Cardiac fibroblast (primary cell): Measurements from ENCODE around the gene ACTN1.

Experiments
- DNase-seq, 2 donors: peaks; one replicate each; pipeline versions ENCODE4 v3.0.0 to v3.0.0-alpha.2; 2010; ENCODE audit warnings: low read depth in 2 of 2
- H3K4me3 ChIP-seq, 2 donors: replicated peaks in 1 of 2; 1 replicate in 1 of 2; 2 replicates in 1 of 2; pipeline ENCODE4 v1.5.1; 2011; ENCODE audit warnings: low read depth in 2 of 2, low read length in 2 of 2, mild to moderate bottlenecking in 2 of 2, moderate library complexity in 1 of 2
- TF ChIP-seq, protein P1 (sequence below): IDR thresholded peaks from one replicate; pipeline ENCODE4 v1.5.1; 2011; ENCODE audit warnings: low read depth, mild to moderate bottlenecking, low read length, inconsistent platforms

Gene ACTN1

DNA sequence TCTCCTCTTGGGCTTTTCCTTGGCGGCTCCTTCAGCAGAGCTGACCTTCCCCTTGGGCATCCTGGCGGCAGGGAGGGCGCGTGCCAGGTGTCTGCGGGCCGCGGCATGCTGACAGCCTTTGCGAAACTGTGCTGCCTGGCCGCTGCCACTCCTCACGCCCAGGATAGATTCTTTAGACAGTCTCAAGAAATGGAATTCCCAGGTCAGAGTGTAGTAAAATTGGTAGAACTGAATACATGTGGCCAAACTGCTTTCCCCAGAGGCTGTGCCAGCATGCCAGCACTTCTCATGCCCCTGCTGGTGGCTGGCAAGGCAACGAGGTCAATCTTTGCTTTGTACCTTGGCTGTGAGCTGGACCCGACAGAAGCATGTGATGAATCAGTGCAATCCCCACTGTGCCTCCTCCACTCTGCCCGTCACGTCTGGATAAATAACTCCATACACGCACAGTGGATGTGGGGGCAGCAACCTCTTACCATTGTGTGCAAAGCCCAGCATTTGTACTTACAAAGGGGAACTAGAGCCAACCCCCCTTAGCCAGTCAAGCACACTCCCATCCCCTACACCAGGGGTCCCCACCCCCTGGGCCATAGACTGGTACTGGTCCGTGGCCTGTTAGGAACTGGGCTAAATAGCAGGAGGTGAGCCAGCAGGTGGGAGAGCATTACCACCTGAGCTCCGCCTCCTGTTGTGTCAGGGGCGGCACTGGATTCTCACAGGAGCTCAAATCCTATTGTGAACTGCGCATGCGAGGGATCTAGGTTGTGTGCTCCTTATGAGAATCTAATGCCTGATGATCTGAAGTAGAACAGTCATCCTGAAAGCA, 90.9 kb downstream of the ACTN1 start:
- H3K4me3 ChIP-seq, result no peak overlapping the region
- TF ChIP-seq, protein P1, sequence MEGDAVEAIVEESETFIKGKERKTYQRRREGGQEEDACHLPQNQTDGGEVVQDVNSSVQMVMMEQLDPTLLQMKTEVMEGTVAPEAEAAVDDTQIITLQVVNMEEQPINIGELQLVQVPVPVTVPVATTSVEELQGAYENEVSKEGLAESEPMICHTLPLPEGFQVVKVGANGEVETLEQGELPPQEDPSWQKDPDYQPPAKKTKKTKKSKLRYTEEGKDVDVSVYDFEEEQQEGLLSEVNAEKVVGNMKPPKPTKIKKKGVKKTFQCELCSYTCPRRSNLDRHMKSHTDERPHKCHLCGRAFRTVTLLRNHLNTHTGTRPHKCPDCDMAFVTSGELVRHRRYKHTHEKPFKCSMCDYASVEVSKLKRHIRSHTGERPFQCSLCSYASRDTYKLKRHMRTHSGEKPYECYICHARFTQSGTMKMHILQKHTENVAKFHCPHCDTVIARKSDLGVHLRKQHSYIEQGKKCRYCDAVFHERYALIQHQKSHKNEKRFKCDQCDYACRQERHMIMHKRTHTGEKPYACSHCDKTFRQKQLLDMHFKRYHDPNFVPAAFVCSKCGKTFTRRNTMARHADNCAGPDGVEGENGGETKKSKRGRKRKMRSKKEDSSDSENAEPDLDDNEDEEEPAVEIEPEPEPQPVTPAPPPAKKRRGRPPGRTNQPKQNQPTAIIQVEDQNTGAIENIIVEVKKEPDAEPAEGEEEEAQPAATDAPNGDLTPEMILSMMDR, result no peak
- DNase-seq, result peak in 1 of 2 donors; percentile 48

DNA sequence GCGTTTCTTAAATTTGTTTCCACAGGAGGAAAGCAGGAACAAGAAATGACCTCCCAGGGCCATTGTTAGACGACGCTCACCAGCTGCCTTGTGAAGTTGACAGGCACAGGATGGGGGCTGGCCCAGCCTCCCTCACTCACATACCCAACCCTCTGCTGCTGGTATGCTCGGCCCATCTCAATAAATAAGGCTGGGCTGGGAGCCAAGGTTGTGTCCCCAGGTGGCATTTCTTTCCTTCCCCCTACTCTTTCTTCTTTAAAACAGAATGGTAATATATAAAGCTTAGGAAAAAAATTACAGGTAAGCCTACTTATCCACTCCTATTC, 93.0 kb downstream of the ACTN1 start:
- DNase-seq, result peak in 1 of 2 donors; percentile 40
- TF ChIP-seq, protein P1, result no peak

DNA sequence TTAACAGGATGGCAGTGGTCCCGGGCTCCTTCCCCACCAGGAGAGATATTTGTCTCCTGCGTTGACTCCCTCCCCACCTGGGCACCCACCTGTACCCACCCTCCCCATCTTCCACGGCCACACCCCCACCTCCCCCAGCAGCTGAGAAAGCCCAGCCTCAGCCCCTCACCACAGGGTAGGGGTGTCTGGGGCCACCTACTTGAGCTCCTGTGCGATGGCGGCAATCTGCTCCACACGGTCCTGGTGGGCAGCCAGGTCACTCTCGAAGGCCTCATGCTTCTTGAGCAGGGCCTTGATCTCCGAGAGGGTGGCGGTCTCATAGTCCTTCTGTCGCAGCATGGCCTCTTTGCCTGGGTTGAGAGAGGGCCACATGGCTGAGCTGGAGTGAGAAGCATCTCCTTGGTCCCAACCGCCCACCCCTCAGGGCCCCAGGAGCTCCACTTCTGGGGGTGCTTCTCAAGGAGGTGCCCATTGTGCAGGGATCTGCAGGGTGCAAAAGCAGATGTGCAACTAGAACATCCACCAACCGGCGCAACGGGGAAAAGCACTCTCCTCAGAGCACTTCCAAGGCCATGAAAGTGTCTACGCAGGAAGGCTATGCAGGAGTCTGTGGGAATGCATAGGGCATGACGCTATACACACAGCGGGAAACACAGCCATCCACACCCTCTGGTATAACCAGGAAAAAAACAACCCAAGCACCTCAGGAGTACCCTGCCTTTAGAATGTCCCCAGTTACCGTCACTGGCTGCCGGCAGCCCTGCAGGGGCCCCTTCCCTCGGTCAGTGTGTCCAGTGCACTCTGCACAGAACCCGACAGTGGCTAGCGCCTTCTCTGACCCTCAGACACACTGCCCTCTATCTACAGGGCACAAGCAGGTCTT, 93.6 kb downstream of the ACTN1 start:
- TF ChIP-seq, protein P1, result no peak
- no peak for DNase-seq
- H3K4me3 ChIP-seq, result no peak overlapping the region

More for the DNA sequence above, 93.0 kb downstream of the ACTN1 start:
- no peak overlapping the region for H3K4me3 ChIP-seq

DNA sequence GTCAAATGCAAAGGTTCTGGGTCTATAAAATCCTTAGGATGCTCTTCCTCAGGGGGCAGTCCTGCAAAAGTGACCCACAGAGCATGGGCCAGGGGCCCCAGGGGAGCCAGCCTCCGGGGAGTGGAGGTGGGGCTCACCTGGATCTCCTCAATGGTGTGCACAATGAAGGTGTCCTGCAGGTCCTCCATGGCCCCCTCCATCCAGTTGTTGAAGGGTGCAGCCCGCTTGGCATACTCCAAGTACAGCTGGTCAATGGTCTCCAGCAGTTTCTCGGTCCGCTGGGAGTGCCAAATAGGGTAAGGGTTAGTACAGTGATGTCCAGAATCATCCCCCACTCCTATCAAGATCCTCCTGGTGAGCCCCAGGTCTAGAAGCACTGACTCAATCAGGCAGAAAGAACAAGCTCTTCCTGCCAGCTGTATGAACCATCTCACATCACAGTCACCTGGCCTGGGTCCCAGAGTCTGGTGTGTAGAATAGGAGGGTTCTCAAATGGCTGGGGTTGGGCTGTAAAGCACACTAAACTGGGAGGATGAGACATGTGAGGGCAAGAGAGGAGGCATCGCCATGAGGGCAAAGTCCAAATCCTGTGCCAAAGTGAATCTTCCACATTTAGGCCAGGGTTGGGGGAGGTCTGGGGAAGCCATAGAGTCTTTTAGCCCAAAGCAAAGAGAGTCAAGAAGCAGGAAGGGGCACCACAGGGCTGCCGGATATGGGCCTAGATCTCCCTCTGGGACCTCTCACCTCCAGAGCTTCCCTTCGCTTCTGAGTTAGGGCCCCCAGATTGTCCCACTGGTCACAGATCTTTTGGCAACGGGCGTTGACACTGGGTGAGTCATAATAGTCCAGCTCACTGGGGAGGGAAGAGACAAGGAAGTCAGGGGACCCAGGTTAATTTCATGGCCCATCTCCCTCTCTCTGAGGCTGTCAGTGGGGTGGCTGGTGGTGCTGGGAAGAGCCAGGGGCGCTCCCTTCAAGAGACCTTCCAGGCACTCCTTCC, 94.8 kb downstream of the ACTN1 start:
- H3K4me3 ChIP-seq, result no peak overlapping the region
- DNase-seq, result peak; percentile 89 to 95

DNA sequence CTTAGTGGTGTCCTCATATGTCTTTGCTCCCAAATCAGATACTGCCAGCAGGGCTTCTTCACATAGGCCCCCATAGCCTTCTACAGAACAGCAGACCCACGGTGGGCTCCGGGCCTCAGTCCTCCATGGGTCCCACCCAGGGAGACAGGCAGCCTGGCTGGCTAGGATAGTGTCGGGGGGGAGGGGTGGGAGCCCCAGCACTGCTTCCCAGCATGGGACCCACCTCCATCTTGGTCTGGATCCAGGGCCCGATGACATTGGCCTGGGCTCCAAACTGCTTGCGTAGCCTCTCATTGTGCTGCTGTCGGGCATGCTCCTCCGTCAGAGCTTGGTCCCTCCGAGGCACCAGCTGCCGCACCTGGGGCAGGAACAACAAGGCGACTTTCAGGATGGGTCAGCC, 96.9 kb downstream of the ACTN1 start:
- no peak for DNase-seq
- no peak overlapping the region for H3K4me3 ChIP-seq
- TF ChIP-seq, protein P1, result no peak

More for the DNA sequence above, 94.8 kb downstream of the ACTN1 start:
- TF ChIP-seq, protein P1, result no peak

DNA sequence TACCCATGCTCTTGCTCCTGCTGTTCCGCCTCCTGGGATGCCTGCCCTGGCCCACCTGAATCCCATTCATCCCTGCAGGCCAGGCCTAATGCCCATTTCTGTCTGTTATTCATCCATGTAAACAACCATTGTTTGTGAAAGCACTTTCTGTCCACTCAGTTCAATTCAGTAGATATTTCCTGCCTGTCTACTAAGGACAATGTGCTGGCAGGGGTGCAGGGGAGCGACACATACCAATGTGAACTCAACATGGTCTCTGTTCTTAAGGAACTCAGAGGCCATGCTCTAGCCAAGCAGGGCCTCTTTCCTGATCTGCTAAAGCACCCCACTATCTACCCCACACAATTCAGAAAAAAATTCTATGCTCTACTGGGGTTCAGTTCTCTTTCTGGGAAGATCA, 97.7 kb downstream of the ACTN1 start:
- no peak overlapping the region for H3K4me3 ChIP-seq
- TF ChIP-seq, protein P1, result no peak
- no peak for DNase-seq
